Measurements from ENCODE around the gene ILDR2.

Gene ILDR2

GRCh38 chr1:166868639-166869038, 106.7 kb downstream of the ILDR2 start:
- no peak for TF ChIP-seq EZH2phosphoT487 (IDR thresholded peaks at IDR 0.05; ENCODE audit: low read length)
- TF ChIP-seq CTCF (IDR thresholded peaks at IDR 0.05; ENCODE audit: low read length), result no peak
- no peak for TF ChIP-seq EZH2 (optimal IDR thresholded peaks at IDR 0.05; ENCODE audit: low read depth, low read length)
- Histone ChIP-seq H2AFZ (ENCODE audit: low read length) (no peak overlapping the region), H3K4me2 (ENCODE audit: low read depth, low read length) (no peak overlapping the region), H3K9ac (ENCODE audit: low read length) (no peak overlapping the region), H3K36me3 (replicated peaks; ENCODE audit: insufficient read depth, low read length) (peaks cover 8% of the 10 kb centered on the region; the same call in 1 of the 2 replicates), H3K27me3 (replicated peaks; ENCODE audit: insufficient read depth, low read length) (no peaks in the 10 kb centered on the region), H3K4me1 (ENCODE audit: low read length) (peaks cover 6% of the 10 kb centered on the region; the same call in 1 of the 2 replicates), H3K27ac (ENCODE audit: low read length) (no peak overlapping the region; the same call in 1 of the 2 replicates), H3K79me2 (ENCODE audit: low read length) (peaks cover 74% of the 10 kb centered on the region), H4K20me1 (ENCODE audit: insufficient read depth, low read length) (no peaks in the 10 kb centered on the region), H3K4me3 (ENCODE audit: low read length) (no peak overlapping the region), H3K9me2 (replicated peaks; ENCODE audit: insufficient read depth, low read length) (no peaks in the 10 kb centered on the region), H3K9me3 (replicated peaks; ENCODE audit: insufficient read depth, low read length) (no peaks in the 10 kb centered on the region), H3F3A (ENCODE audit: insufficient read depth, low read length) (no peaks in the 10 kb centered on the region)
- DNase-seq, result no peak

GRCh38 chr1:166865926-166866325, 109.4 kb downstream of the ILDR2 start:
- H3K27ac ChIP-seq (ENCODE audit: low read length), result no peak overlapping the region
- no peak for DNase-seq
- H2AFZ ChIP-seq (ENCODE audit: low read length), result no peak overlapping the region
- no peaks in the 10 kb centered on the region for H3K9me3 ChIP-seq (replicated peaks; ENCODE audit: insufficient read depth, low read length)
- H3F3A ChIP-seq (ENCODE audit: insufficient read depth, low read length), result no peaks in the 10 kb centered on the region
- no peak overlapping the region for H3K4me3 ChIP-seq (ENCODE audit: low read length)
- H4K20me1 ChIP-seq (ENCODE audit: insufficient read depth, low read length), result no peaks in the 10 kb centered on the region
- no peak overlapping the region for H3K4me2 ChIP-seq (ENCODE audit: low read depth, low read length)
- H3K36me3 ChIP-seq (replicated peaks; ENCODE audit: insufficient read depth, low read length), result peaks cover 20% of the 10 kb centered on the region
- H3K9me2 ChIP-seq (replicated peaks; ENCODE audit: insufficient read depth, low read length), result no peaks in the 10 kb centered on the region
- H3K27me3 ChIP-seq (replicated peaks; ENCODE audit: insufficient read depth, low read length), result no peaks in the 10 kb centered on the region
- H3K4me1 ChIP-seq (ENCODE audit: low read length), result peaks cover 6% of the 10 kb centered on the region; the same call in 1 of the 2 replicates
- peaks cover 51% of the 10 kb centered on the region for H3K79me2 ChIP-seq (ENCODE audit: low read length)
- no peak overlapping the region for H3K9ac ChIP-seq (ENCODE audit: low read length)
- TF ChIP-seq CTCF (IDR thresholded peaks at IDR 0.05; ENCODE audit: low read length), result no peak
- TF ChIP-seq EZH2 (optimal IDR thresholded peaks at IDR 0.05; ENCODE audit: low read depth, low read length), result no peak
- TF ChIP-seq EZH2phosphoT487 (IDR thresholded peaks at IDR 0.05; ENCODE audit: low read length), result no peak

- Histone ChIP-seq H3K4me2 (ENCODE audit: low read depth, low read length) (no peak overlapping the region), H2AFZ (ENCODE audit: low read length) (no peak overlapping the region), H3K27ac (ENCODE audit: low read length) (no peak overlapping the region), H3K4me1 (ENCODE audit: low read length) (no peaks in the 10 kb centered on the region), H3K9me2 (replicated peaks; ENCODE audit: insufficient read depth, low read length) (no peaks in the 10 kb centered on the region), H3K9ac (ENCODE audit: low read length) (no peak overlapping the region), H3K4me3 (ENCODE audit: low read length) (no peak overlapping the region), H3K27me3 (replicated peaks; ENCODE audit: insufficient read depth, low read length) (no peaks in the 10 kb centered on the region), H4K20me1 (ENCODE audit: insufficient read depth, low read length) (no peaks in the 10 kb centered on the region), H3K36me3 (replicated peaks; ENCODE audit: insufficient read depth, low read length) (peaks cover 35% of the 10 kb centered on the region), H3F3A (ENCODE audit: insufficient read depth, low read length) (peaks cover 6% of the 10 kb centered on the region; the same call in 1 of the 2 replicates), H3K9me3 (replicated peaks; ENCODE audit: insufficient read depth, low read length) (no peaks in the 10 kb centered on the region), H3K79me2 (ENCODE audit: low read length) (peaks cover 14% of the 10 kb centered on the region; the same call in 1 of the 2 replicates)
- TF ChIP-seq EZH2 (optimal IDR thresholded peaks at IDR 0.05; ENCODE audit: low read depth, low read length), result no peak
- TF ChIP-seq CTCF (IDR thresholded peaks at IDR 0.05; ENCODE audit: low read length), result no peak
- TF ChIP-seq EZH2phosphoT487 (IDR thresholded peaks at IDR 0.05; ENCODE audit: low read length), result no peak
- no peak for DNase-seq
These were observed 115.7 kb downstream of the ILDR2 start for GRCh38 chr1:166859597-166859996.
